Measurements from ENCODE around the gene MEGF11.

MEGF11 gene

GRCh38 chr15:66039117-66039871 is 214.3 kb downstream of the MEGF11 start:
- Mint-ChIP-seq H3K4me1 (ENCODE audit: low read depth) (no peaks in the 10 kb centered on the region), H3K27ac (no peak overlapping the region), H3K4me3 (no peak overlapping the region), H3K27me3 (ENCODE audit: low read depth) (peaks cover 41% of the 10 kb centered on the region), H3K36me3 (ENCODE audit: low read depth) (no peaks in the 10 kb centered on the region), H3K9me3 (no peaks in the 10 kb centered on the region)
- DNase-seq (ENCODE audit: low spot score), result no peak

DNA sequence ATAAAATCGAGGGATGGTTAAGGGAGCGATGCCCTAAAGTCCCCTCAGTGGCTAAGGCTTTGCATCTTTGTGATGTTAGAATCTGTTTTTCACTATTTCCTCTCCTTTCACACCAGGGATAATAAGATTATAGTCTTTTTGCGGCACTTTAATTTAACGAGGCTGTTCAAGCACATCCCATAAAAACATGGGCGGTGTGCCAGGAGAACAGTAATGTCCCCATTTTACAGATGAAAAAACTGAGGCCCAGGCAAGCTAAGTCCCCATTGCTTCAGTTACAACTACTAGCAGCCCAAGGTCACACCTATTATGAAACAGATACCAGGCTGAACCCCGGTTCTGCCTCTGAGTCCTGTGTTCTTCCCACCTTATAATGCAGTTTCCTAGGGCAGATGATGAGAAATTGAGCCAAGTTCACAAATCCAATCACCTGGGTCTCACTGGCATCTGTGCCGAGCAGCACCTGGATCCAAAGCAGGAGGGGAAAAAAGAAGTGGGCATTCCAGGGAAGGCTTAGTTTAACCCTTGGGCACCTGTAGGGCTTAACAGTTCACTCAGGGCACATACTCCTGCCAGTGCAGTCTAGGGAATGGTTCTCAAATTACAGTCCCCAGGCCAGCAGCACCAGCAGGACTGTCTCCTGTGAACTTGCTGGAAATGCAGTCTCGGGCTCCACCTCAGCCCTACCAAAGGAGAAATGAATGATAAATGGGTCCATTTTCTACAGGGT is 215.0 kb downstream of the MEGF11 start:
- no peak overlapping the region for H3K27ac Mint-ChIP-seq

GRCh38 chr15:66036859-66037258 is 216.7 kb downstream of the MEGF11 start:
- H3K4me1 Mint-ChIP-seq (ENCODE audit: low read depth), result no peaks in the 10 kb centered on the region
- H3K4me3 Mint-ChIP-seq, result no peak overlapping the region
- H3K9me3 Mint-ChIP-seq, result peaks cover 5% of the 10 kb centered on the region
- no peak overlapping the region for H3K27ac Mint-ChIP-seq
- DNase-seq (ENCODE audit: low spot score), result no peak
- H3K36me3 Mint-ChIP-seq (ENCODE audit: low read depth), result no peaks in the 10 kb centered on the region
- peaks cover 41% of the 10 kb centered on the region for H3K27me3 Mint-ChIP-seq (ENCODE audit: low read depth)

More for the DNA sequence above, 215.0 kb downstream of the MEGF11 start:
- no peaks in the 10 kb centered on the region for H3K36me3 Mint-ChIP-seq (ENCODE audit: low read depth)
- DNase-seq (ENCODE audit: low spot score), result no peak
- H3K27me3 Mint-ChIP-seq (ENCODE audit: low read depth), result peaks cover 41% of the 10 kb centered on the region
- no peaks in the 10 kb centered on the region for H3K9me3 Mint-ChIP-seq
- H3K4me3 Mint-ChIP-seq, result no peak overlapping the region
- no peaks in the 10 kb centered on the region for H3K4me1 Mint-ChIP-seq (ENCODE audit: low read depth)

DNA sequence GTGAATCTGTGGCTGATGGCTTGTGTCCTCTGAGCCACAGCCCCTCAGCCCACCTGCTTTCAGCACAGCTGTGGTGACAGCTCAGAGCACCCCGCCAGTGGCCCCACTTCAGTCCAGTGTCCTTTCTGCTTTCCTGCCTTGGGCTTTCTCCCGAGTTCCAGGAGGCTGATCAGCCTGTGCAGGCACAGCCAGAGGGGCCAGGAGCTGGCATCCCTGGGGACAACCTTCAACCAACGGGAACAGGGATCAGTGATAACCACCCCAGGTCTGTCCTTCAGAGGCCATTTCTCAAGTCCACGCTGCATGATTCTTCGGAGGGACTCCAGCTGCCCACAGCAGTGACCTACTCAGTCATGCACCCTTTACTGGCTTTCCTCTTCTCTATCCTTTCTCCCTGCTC is 217.6 kb downstream of the MEGF11 start:
- Mint-ChIP-seq H3K4me1 (ENCODE audit: low read depth) (no peaks in the 10 kb centered on the region), H3K27me3 (ENCODE audit: low read depth) (peaks cover 38% of the 10 kb centered on the region), H3K9me3 (peaks cover 5% of the 10 kb centered on the region), H3K36me3 (ENCODE audit: low read depth) (no peaks in the 10 kb centered on the region), H3K27ac (no peak overlapping the region), H3K4me3 (no peak overlapping the region)
- DNase-seq (ENCODE audit: low spot score), result no peak

DNA sequence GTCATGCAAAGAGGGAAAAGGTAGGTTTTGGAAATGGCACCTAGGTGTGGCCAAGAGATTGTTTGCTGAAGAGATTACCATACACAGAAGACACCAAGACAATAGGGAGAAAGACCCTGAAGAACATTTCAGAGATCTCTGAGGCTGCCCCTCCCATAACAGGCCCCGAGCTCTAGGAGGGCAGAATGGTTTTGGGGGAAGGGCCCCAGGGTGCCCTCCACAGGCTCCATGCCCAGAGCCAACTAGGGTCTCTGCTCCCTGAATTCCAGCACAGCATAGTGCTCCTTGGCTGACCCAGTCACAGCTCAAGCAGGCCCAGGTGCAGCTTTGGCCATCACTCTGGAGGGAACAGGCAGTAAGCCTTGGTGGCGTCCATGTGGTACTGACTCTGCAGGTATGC is 220.4 kb downstream of the MEGF11 start:
- H3K27me3 Mint-ChIP-seq (ENCODE audit: low read depth), result peaks cover 24% of the 10 kb centered on the region
- no peaks in the 10 kb centered on the region for H3K4me1 Mint-ChIP-seq (ENCODE audit: low read depth)

DNA sequence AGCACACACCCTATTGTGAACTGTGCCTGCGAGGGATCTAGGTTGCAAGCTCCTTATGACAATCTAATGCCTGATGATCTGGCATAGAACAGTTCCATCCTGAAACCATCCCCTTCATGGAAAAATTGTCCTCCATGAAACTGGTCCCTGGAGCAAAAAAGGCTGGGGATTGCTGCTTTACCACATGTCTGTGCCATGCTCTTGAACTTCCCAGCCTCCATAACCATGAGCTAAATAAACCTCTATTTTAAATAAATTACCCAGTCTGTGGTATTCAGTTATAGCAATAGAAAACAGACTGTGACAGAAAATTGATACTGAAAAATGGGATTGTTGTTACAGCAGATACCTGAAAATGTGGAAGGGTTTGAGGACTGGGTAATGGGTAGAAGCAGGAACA is 221.5 kb downstream of the MEGF11 start:
- H3K4me3 Mint-ChIP-seq, result no peak overlapping the region
- H3K4me1 Mint-ChIP-seq (ENCODE audit: low read depth), result no peaks in the 10 kb centered on the region
- H3K9me3 Mint-ChIP-seq, result peaks cover 5% of the 10 kb centered on the region
- H3K36me3 Mint-ChIP-seq (ENCODE audit: low read depth), result no peaks in the 10 kb centered on the region
- peaks cover 21% of the 10 kb centered on the region for H3K27me3 Mint-ChIP-seq (ENCODE audit: low read depth)
- no peak for DNase-seq (ENCODE audit: low spot score)
- no peak overlapping the region for H3K27ac Mint-ChIP-seq

More for the DNA sequence above, 220.4 kb downstream of the MEGF11 start:
- no peak overlapping the region for H3K27ac Mint-ChIP-seq
- H3K36me3 Mint-ChIP-seq (ENCODE audit: low read depth), result no peaks in the 10 kb centered on the region
- DNase-seq (ENCODE audit: low spot score), result no peak
- peaks cover 5% of the 10 kb centered on the region for H3K9me3 Mint-ChIP-seq
- H3K4me3 Mint-ChIP-seq, result no peak overlapping the region

DNA sequence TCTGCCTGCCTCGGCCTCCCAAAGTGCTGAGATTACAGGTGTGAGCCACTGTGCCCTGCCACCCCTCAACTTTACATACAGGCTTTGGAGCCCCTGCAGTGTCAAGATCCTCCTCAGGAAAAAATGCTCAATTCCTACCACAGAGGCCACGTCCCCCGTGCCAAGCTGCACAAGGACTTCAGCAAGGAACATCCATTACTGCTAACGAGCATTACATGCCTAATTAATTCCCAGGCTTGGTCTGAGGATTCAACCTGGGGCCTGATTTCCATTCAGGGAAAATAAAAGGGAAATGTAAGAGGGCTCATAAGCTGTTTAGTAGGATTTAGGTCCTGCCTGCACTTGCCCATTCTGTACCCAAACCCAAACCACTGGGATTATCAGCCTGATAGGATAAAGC is 222.9 kb downstream of the MEGF11 start:
- no peak for DNase-seq (ENCODE audit: low spot score)
- H3K27ac Mint-ChIP-seq, result no peak overlapping the region
- no peaks in the 10 kb centered on the region for H3K4me1 Mint-ChIP-seq (ENCODE audit: low read depth)
- H3K36me3 Mint-ChIP-seq (ENCODE audit: low read depth), result no peaks in the 10 kb centered on the region
- peaks cover 5% of the 10 kb centered on the region for H3K9me3 Mint-ChIP-seq
- H3K4me3 Mint-ChIP-seq, result no peak overlapping the region
- peaks cover 12% of the 10 kb centered on the region for H3K27me3 Mint-ChIP-seq (ENCODE audit: low read depth)

DNA sequence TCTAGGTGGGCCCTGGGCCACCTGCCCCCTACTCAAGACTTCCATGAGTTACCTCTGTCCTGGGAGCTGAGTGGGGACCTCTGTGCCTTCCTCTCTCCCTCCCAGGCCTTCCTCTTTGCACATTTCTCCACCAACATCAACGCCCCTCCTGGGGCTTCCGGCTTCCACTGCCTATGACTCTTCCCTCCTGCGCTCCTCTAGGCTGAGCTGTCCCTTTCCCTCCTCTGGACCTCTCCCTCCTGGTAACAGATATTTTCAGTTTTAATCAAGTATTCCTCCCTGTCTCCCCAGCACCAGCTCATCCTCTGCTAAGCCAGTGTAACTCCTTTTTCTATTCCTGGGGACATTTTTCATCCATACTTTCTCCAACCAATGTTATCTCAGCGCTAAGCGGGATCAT is 223.9 kb downstream of the MEGF11 start:
- Mint-ChIP-seq H3K36me3 (ENCODE audit: low read depth) (no peaks in the 10 kb centered on the region), H3K27ac (no peak overlapping the region), H3K27me3 (ENCODE audit: low read depth) (peaks cover 6% of the 10 kb centered on the region), H3K4me1 (ENCODE audit: low read depth) (no peaks in the 10 kb centered on the region), H3K9me3 (peaks cover 5% of the 10 kb centered on the region), H3K4me3 (no peak overlapping the region)
- DNase-seq (ENCODE audit: low spot score), result no peak

- no peaks in the 10 kb centered on the region for H3K4me1 Mint-ChIP-seq (ENCODE audit: low read depth)
Observed at GRCh38 chr15:66027268-66027805, 226.2 kb downstream of the MEGF11 start.

GRCh38 chr15:66025972-66026371 is 227.6 kb downstream of the MEGF11 start:
- Mint-ChIP-seq H3K36me3 (ENCODE audit: low read depth) (no peaks in the 10 kb centered on the region), H3K4me1 (ENCODE audit: low read depth) (no peaks in the 10 kb centered on the region), H3K4me3 (no peak overlapping the region), H3K27me3 (ENCODE audit: low read depth) (peaks cover 8% of the 10 kb centered on the region), H3K9me3 (no peaks in the 10 kb centered on the region), H3K27ac (no peak overlapping the region)
- no peak for DNase-seq (ENCODE audit: low spot score)

More at GRCh38 chr15:66027268-66027805, 226.2 kb downstream of the MEGF11 start:
- Mint-ChIP-seq H3K9me3 (peaks cover 2% of the 10 kb centered on the region), H3K36me3 (ENCODE audit: low read depth) (no peaks in the 10 kb centered on the region), H3K27ac (no peak overlapping the region), H3K27me3 (ENCODE audit: low read depth) (peaks cover 8% of the 10 kb centered on the region), H3K4me3 (no peak overlapping the region)
- no peak for DNase-seq (ENCODE audit: low spot score)

GRCh38 chr15:66025015-66025452 is 228.5 kb downstream of the MEGF11 start:
- H3K27ac Mint-ChIP-seq, result no peak overlapping the region
- no peaks in the 10 kb centered on the region for H3K4me1 Mint-ChIP-seq (ENCODE audit: low read depth)
- H3K9me3 Mint-ChIP-seq, result no peaks in the 10 kb centered on the region
- DNase-seq (ENCODE audit: low spot score), result no peak
- H3K27me3 Mint-ChIP-seq (ENCODE audit: low read depth), result peaks cover 8% of the 10 kb centered on the region
- H3K4me3 Mint-ChIP-seq, result no peak overlapping the region
- H3K36me3 Mint-ChIP-seq (ENCODE audit: low read depth), result no peaks in the 10 kb centered on the region

- DNase-seq (ENCODE audit: low spot score), result no peak
- Mint-ChIP-seq H3K27me3 (ENCODE audit: low read depth) (peaks cover 8% of the 10 kb centered on the region), H3K9me3 (no peaks in the 10 kb centered on the region)
Observed at GRCh38 chr15:66024116-66024515, 229.4 kb downstream of the MEGF11 start.

DNA sequence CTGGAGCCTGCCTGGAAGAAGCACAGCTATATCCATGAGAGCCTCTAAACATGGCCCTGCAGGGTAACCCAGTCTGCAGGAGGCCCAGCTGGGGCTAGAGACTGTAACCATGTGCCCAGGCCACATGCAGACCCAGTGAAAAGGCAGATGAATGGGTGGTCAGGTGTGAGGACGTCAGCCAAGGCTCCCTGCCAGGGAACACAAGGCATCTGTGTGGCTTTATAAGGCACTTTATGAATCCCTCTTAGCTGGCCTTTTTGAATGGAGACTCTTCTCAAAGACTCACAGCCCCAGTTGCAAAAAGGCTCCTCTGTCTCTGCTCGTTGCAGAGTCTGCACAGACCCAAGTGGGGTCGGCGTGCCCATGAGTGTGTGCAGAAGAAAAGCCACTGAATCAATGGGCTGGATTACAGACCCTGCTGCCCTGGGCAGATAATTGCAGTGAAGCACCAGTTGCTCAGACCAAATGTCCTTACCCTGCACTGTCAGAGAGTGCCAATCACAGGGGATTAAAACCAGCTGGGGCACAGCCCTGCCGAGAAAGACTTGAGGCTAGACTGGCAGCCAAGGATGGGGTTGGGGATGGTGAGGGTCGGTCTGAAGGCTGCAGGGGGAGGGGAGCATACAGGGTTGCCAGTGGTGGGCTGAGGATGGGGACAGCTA is 230.1 kb downstream of the MEGF11 start:
- H3K4me3 Mint-ChIP-seq, result no peak overlapping the region
- no peaks in the 10 kb centered on the region for H3K4me1 Mint-ChIP-seq (ENCODE audit: low read depth)
- peaks cover 3% of the 10 kb centered on the region for H3K27me3 Mint-ChIP-seq (ENCODE audit: low read depth)
- H3K9me3 Mint-ChIP-seq, result no peaks in the 10 kb centered on the region
- DNase-seq (ENCODE audit: low spot score), result no peak
- H3K27ac Mint-ChIP-seq, result no peak overlapping the region
- no peaks in the 10 kb centered on the region for H3K36me3 Mint-ChIP-seq (ENCODE audit: low read depth)

More at GRCh38 chr15:66024116-66024515, 229.4 kb downstream of the MEGF11 start:
- H3K36me3 Mint-ChIP-seq (ENCODE audit: low read depth), result no peaks in the 10 kb centered on the region
- H3K27ac Mint-ChIP-seq, result no peak overlapping the region
- H3K4me1 Mint-ChIP-seq (ENCODE audit: low read depth), result no peaks in the 10 kb centered on the region
- H3K4me3 Mint-ChIP-seq, result no peak overlapping the region

- Mint-ChIP-seq H3K36me3 (ENCODE audit: low read depth) (no peaks in the 10 kb centered on the region), H3K27ac (no peak overlapping the region), H3K9me3 (no peaks in the 10 kb centered on the region), H3K27me3 (ENCODE audit: low read depth) (peaks cover 3% of the 10 kb centered on the region), H3K4me3 (no peak overlapping the region), H3K4me1 (ENCODE audit: low read depth) (no peaks in the 10 kb centered on the region)
- no peak for DNase-seq (ENCODE audit: low spot score)
Observed at GRCh38 chr15:66022163-66022525, 231.4 kb downstream of the MEGF11 start.

Data from T-helper 2 cell treated with Interferon-gamma antibody and Interleukin-4, amounts not matched to agents 5 μg/mL and 100 μg/mL, for 36 hours (primary cell).